ENCODE results near the gene TRIM72. TPM values are rescaled to one million over a fixed set of nuclear protein-coding genes. Genes with fewer than 3 reads are reported as not detected.

TRIM72 gene
- total and polyA plus RNA-seq, 9 of the 15 experiments (the other 6 are each of a cell fraction or from before 2014, with no cell fraction given) = under 0.01 TPM; not detected in 8

DNA sequence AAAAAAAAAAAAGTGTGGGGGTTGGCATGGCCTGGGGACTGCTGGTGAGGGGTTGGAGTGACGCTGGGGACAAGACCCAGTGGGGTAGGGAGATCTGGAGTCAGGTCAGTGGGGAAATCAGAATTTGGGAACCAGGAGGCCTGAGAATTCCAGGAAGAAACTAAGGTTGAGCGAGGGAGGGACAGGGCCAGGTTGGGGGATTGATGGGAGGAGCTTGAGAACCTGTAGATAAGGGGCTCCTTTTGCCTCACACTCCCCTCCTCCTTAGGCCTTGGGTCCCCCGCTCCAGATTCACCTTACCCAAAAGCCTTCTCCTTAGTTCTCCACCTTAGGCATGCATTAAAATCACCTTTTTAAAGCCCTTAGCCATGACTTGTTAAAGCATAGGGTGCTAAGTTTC lies 11.3 kb downstream of the TRIM72 start:
- H3K27me3 ChIP-seq (ENCODE audit: control insufficient read depth in 2 of 2, insufficient read depth in 2 of 2, low read length in 2 of 2) = no peaks in the 10 kb centered on the region
- CTCF ChIA-PET (ENCODE audit: low intra/inter-chr PET ratio) = no interaction called here
- no peak overlapping the region for H3K4me3 ChIP-seq
- no peaks in the 10 kb centered on the region for H3K9me1 ChIP-seq (ENCODE audit: control insufficient read depth, insufficient read depth, low read length)
- POLR2A ChIA-PET = interaction anchor here (0.6 to 1.2 kb wide), 2 partner anchors 9 to 10 kb away, joined by 3 to 7 read pairs; no protein-coding TSS in a partner anchor
- H3K9me3 ChIP-seq (replicated peaks; ENCODE audit: control insufficient read depth, insufficient read depth, low read depth, low read length) = no peaks in the 10 kb centered on the region
- H4K20me1 ChIP-seq (replicated peaks; ENCODE audit: control insufficient read depth, insufficient read depth, low read length) = no peaks in the 10 kb centered on the region
- no peak overlapping the region for H3K4me2 ChIP-seq (ENCODE audit: insufficient read depth, low read length)
- no peaks in the 10 kb centered on the region for H3K36me3 ChIP-seq (ENCODE audit: control insufficient read depth, insufficient read depth, low read length)
- FAIRE-seq (no peak), ATAC-seq (0 out of 3 replicates have a peak, but pooled peaks have one; percentile 12), DNase-seq (ENCODE audit: extremely low read depth in 1 of 4, low spot score in 3 of 4) (peak in 3 of 4 experiments; percentile 14 to 27 (median 17))
- H2AFZ ChIP-seq (ENCODE audit: low read depth, low read length) = 0 out of 2 replicates have a peak overlapping the region, but pooled peaks have one; percentile 35
- intact Hi-C loops (cut with micrococcal nuclease) (no loop called here), in situ Hi-C loops (cut with MboI) (no loop called here)
- WGBS (ENCODE audit: insufficient coverage, low coverage, missing lambda C conversion rate) = 27% methylated on average over 3 of the region's 3 CpGs
- BruUV-seq (replicated peaks) = no TSS peak
- H3K27ac ChIP-seq (ENCODE audit: extremely low read depth, low read depth, low read length) = no peak overlapping the region
- TF ChIP-seq, protein P1, sequence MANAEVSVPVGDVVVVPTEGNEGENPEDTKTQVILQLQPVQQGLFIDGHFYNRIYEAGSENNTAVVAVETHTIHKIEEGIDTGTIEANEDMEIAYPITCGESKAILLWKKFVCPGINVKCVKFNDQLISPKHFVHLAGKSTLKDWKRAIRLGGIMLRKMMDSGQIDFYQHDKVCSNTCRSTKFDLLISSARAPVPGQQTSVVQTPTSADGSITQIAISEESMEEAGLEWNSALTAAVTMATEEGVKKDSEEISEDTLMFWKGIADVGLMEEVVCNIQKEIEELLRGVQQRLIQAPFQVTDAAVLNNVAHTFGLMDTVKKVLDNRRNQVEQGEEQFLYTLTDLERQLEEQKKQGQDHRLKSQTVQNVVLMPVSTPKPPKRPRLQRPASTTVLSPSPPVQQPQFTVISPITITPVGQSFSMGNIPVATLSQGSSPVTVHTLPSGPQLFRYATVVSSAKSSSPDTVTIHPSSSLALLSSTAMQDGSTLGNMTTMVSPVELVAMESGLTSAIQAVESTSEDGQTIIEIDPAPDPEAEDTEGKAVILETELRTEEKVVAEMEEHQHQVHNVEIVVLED (CRISPR knock-in tag; IDR thresholded peaks at IDR 0.05) = no peak
- TF ChIP-seq ZNF77 (CRISPR knock-in tag; IDR thresholded peaks at IDR 0.05) (no peak), SRSF9 (IDR thresholded peaks at IDR 0.05; ENCODE audit: borderline replicate concordance, low read depth, low read length) (no peak), TAF15 (IDR thresholded peaks at IDR 0.05; ENCODE audit: low read depth, low read length) (no peak)
- TF ChIP-seq, protein P2, sequence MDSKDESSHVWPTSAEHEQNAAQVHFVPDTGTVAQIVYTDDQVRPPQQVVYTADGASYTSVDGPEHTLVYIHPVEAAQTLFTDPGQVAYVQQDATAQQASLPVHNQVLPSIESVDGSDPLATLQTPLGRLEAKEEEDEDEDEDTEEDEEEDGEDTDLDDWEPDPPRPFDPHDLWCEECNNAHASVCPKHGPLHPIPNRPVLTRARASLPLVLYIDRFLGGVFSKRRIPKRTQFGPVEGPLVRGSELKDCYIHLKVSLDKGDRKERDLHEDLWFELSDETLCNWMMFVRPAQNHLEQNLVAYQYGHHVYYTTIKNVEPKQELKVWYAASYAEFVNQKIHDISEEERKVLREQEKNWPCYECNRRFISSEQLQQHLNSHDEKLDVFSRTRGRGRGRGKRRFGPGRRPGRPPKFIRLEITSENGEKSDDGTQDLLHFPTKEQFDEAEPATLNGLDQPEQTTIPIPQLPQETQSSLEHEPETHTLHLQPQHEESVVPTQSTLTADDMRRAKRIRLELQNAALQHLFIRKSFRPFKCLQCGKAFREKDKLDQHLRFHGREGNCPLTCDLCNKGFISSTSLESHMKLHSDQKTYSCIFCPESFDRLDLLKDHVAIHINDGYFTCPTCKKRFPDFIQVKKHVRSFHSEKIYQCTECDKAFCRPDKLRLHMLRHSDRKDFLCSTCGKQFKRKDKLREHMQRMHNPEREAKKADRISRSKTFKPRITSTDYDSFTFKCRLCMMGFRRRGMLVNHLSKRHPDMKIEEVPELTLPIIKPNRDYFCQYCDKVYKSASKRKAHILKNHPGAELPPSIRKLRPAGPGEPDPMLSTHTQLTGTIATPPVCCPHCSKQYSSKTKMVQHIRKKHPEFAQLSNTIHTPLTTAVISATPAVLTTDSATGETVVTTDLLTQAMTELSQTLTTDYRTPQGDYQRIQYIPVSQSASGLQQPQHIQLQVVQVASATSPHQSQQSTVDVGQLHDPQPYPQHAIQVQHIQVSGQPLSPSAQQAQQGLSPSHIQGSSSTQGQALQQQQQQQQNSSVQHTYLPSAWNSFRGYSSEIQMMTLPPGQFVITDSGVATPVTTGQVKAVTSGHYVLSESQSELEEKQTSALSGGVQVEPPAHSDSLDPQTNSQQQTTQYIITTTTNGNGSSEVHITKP (IDR thresholded peaks at IDR 0.05; ENCODE audit: partially characterized antibody) = peak; percentile 62
- no peaks in the 10 kb centered on the region for H3K79me2 ChIP-seq (ENCODE audit: control insufficient read depth, insufficient read depth, low read length)
- H3K4me1 ChIP-seq (replicated peaks in 1 of 2; ENCODE audit: control insufficient read depth in 2 of 2, insufficient read depth in 2 of 2, low read length in 2 of 2) = peaks cover 17 to 39% of the 10 kb centered on the region in 2 experiments
- H3K9ac ChIP-seq (ENCODE audit: insufficient read depth in 1 of 2, low read depth in 2 of 2, low read length in 2 of 2) = peak overlapping the region in 1 of 2 experiments; percentile 81; a peak in 1 of 4 replicates

Data from K562 (cell line).